PFSK-1 (cell line): ENCODE data around the gene SLC24A3.

ENCODE experiments used
- FOXP2 ChIP-seq: optimal IDR thresholded peaks from 2 replicates; pipeline ENCODE3; 2011; ENCODE audit warnings: borderline replicate concordance, control low read depth, inconsistent platforms; ENCODE audit not compliant: insufficient read depth; ENCODE audit errors: extremely low read length, extremely low read depth
- POLR2AphosphoS5 ChIP-seq: IDR thresholded peaks from 2 replicates; pipeline ENCODE4 v1.6.1; 2012; ENCODE audit warnings: low read depth, mild to moderate bottlenecking, control low read depth, low read length, moderate library complexity
- SIN3A ChIP-seq: IDR thresholded peaks from 2 replicates; pipeline ENCODE4 v1.6.1; 2012; ENCODE audit warnings: mild to moderate bottlenecking, low read length, moderate library complexity, borderline replicate concordance; ENCODE audit not compliant: insufficient read depth
- TAF1 ChIP-seq: IDR thresholded peaks from 2 replicates; pipeline ENCODE4 v1.6.1; 2012; ENCODE audit warnings: low read length, control low read depth, borderline replicate concordance; ENCODE audit not compliant: insufficient read depth
- TF ChIP-seq, protein P1 (sequence below), 2 experiments: IDR thresholded peaks; 2 replicates each; pipeline versions ENCODE4 v1.6.1 to v1.8.0; 2011 to 2012; ENCODE audit warnings: low read depth in 2 of 2, low read length in 2 of 2, control low read depth in 1 of 2, inconsistent platforms in 1 of 2, mild to moderate bottlenecking in 1 of 2, moderate library complexity in 1 of 2; ENCODE audit not compliant: insufficient read depth in 1 of 2

The SLC24A3 gene

DNA sequence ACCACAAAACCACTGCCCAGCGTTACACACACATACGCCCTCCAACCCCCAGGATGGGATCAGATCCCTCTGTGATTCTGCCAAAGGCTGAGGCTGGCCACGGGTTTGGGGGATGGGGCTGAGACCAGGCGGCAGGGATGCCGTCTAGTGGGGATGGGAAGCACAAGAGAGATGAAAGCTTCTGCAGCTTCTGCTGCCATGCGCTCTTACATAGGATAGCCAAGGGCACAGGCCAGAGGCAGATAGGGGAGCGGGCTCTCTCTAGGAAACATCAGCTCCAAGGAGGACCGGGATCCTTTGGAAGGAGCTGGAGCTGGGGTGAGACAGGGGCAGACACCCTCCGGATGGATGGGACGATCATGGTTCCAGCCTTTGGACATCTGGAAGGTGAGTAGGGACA lies 526.9 kb downstream of the SLC24A3 start:
- TF ChIP-seq SIN3A (no peak), POLR2AphosphoS5 (no peak), FOXP2 (no peak), TAF1 (no peak)
- TF ChIP-seq, protein P1, sequence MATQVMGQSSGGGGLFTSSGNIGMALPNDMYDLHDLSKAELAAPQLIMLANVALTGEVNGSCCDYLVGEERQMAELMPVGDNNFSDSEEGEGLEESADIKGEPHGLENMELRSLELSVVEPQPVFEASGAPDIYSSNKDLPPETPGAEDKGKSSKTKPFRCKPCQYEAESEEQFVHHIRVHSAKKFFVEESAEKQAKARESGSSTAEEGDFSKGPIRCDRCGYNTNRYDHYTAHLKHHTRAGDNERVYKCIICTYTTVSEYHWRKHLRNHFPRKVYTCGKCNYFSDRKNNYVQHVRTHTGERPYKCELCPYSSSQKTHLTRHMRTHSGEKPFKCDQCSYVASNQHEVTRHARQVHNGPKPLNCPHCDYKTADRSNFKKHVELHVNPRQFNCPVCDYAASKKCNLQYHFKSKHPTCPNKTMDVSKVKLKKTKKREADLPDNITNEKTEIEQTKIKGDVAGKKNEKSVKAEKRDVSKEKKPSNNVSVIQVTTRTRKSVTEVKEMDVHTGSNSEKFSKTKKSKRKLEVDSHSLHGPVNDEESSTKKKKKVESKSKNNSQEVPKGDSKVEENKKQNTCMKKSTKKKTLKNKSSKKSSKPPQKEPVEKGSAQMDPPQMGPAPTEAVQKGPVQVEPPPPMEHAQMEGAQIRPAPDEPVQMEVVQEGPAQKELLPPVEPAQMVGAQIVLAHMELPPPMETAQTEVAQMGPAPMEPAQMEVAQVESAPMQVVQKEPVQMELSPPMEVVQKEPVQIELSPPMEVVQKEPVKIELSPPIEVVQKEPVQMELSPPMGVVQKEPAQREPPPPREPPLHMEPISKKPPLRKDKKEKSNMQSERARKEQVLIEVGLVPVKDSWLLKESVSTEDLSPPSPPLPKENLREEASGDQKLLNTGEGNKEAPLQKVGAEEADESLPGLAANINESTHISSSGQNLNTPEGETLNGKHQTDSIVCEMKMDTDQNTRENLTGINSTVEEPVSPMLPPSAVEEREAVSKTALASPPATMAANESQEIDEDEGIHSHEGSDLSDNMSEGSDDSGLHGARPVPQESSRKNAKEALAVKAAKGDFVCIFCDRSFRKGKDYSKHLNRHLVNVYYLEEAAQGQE (IDR thresholded peaks at IDR 0.05; ENCODE audit: insufficient read depth in 1 of 2, low read depth in 2 of 2, low read length in 2 of 2) = no peak

DNA sequence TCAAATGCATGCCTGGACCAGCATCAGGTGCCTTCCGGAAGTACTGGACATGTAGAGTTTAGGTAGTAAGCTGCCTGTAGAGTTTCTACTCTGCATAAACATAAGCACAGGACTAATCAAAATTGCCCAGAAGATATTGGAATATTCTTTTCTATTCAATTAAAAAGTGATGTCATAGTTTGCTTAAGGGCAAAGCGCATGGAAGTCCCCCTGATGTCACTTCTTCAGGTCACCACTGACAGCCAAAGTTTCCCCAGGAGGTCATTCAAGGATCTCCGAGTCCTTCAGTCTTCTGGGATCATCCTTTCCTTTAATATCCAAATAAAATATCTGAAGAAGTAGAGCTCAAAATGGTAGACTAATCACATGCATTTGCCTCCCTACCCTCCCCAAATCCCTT lies 528.1 kb downstream of the SLC24A3 start:
- TF ChIP-seq SIN3A (no peak), FOXP2 (no peak), TAF1 (no peak), POLR2AphosphoS5 (no peak)
- TF ChIP-seq, protein P1 (IDR thresholded peaks at IDR 0.05; ENCODE audit: insufficient read depth in 1 of 2, low read depth in 2 of 2, low read length in 2 of 2) = no peak

DNA sequence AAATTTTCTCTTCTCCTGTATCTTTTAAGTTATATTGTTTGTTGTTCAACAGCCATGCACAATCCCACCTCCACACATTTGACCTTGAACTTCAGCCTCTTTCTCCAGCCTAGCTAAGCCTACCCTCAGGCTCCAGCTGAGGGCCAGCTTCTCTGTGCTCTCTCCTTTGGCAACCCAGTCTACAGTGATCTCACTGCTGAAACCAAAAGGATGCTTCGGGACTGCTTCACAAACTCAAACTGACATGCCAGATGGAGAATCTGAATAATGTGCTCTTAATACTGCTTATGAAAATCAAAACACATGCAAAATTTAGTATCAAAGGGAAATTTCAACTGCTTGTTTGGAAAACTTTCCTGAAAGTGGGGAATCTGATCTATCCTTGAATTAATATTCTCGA lies 529.5 kb downstream of the SLC24A3 start:
- TF ChIP-seq FOXP2 (no peak), SIN3A (no peak), POLR2AphosphoS5 (no peak), TAF1 (no peak)
- TF ChIP-seq, protein P1 (IDR thresholded peaks at IDR 0.05; ENCODE audit: insufficient read depth in 1 of 2, low read depth in 2 of 2, low read length in 2 of 2) = no peak

DNA sequence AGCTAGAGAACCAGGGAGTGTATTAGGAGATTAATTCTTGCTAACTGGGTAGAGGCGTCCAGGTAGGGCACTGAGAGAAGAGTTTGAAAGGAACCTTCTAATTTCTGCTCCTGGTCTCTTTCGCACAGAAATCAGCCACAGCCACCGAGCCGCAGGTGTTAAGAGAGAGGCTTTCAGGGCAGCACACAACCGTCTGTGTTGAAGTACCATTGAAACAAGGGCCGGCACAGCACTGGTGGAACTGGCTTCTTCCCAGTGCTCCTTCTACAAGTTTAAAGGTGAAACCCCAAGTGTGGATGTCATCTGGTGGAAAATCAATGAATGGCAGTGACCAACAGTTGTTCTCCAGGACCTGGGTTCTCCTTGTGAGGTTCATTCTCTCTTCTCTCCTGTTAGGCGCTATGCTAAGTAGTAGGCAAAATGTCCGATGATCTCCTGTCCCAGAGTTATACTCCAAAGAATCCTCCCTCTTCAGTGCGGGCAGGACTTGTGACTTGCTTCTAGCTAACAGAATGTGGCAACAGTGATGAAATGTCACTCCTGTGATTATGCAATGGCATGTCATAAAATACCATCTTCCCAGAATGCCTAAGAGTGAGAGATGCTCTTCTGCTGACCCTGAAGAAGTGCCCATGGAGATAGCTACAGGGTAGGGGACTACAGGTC lies 530.7 kb downstream of the SLC24A3 start:
- TF ChIP-seq, protein P1 (IDR thresholded peaks at IDR 0.05; ENCODE audit: insufficient read depth in 1 of 2, low read depth in 2 of 2, low read length in 2 of 2) = no peak
- no peak for TF ChIP-seq SIN3A
- TF ChIP-seq FOXP2 = no peak
- no peak for TF ChIP-seq POLR2AphosphoS5
- no peak for TF ChIP-seq TAF1

DNA sequence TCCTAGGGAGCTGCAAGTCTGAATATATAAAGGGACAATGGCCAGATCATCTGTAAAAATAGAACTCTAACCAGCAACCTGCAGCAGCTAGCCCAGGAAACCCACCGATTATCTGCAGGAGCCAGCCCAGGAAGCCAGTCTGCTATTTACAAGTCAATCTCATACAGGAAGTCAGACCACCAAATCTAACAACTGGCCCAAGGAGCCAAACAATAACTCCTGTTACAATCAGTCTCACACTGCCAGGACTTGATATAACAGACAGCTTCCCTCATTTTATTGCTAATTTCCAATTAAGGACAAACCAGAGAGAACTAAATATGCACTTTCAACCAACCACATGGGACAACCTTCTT lies 531.2 kb downstream of the SLC24A3 start:
- TF ChIP-seq POLR2AphosphoS5 (no peak), FOXP2 (no peak), SIN3A (no peak), TAF1 (no peak)
- TF ChIP-seq, protein P1 (IDR thresholded peaks at IDR 0.05; ENCODE audit: insufficient read depth in 1 of 2, low read depth in 2 of 2, low read length in 2 of 2) = no peak
